Measurements from ENCODE around the gene PRCD. TPM values are rescaled to one million over a fixed set of nuclear protein-coding genes. Genes with fewer than 3 reads are reported as not detected.
"Not testable (repeated sequence)": the region's sequence is repeated elsewhere in the genome, so short reads cannot be mapped to it uniquely, and the experiment has no call there.

The PRCD gene
- total RNA-seq, 1 donor from 2014 or later: 21.4 TPM

DNA sequence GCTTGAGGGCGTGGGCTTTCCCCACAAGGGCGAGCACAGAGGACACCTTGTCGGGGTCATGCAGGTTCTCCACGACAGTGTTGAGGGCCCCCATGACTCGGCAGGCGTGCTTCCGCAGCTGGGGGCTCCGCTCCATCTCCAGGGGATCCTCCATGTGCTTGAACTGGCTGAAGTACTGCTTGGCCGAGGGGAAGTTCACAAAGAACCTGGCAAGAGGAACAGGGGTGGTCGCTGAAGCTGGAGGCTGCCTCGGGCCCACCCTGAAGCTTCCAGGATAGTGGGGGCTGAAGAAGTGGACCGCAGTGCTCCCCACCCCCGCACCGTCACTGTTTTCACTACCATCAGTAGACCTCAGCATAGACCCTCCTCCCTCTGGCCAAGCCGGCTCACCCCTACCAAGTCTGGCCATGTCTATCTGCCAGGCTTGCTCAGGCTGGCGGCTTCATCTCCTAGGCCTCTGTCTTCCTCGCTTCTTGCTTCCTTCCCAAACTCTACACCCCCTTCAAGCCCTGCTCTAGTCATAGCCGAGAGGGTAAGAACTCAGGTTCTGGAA, 8.3 kb upstream of the PRCD start:
- Histone ChIP-seq H3K4me1 (peaks cover 88% of the 10 kb centered on the region), H3K36me3 (no peaks in the 10 kb centered on the region), H3K27me3 (no peaks in the 10 kb centered on the region), H3K4me3 (no peak overlapping the region), H3K9me3 (no peaks in the 10 kb centered on the region), H3K27ac (peak overlapping the region; percentile 96)
- no peak for DNase-seq (ENCODE audit: extremely low spot score in 2 of 2)
- TF ChIP-seq POLR2AphosphoS5 (IDR thresholded peaks at IDR 0.05; ENCODE audit: insufficient read depth in 1 of 2, low read depth in 1 of 2) (no peak), POLR2A (IDR thresholded peaks at IDR 0.05) (no peak), CTCF (IDR thresholded peaks at IDR 0.05) (no peak)
- intact Hi-C loops (cut with DNase I): loop anchor here (10.0 kb wide), 1 partner anchor 183 kb away; the partner anchor contains the start of gene MXRA7

DNA sequence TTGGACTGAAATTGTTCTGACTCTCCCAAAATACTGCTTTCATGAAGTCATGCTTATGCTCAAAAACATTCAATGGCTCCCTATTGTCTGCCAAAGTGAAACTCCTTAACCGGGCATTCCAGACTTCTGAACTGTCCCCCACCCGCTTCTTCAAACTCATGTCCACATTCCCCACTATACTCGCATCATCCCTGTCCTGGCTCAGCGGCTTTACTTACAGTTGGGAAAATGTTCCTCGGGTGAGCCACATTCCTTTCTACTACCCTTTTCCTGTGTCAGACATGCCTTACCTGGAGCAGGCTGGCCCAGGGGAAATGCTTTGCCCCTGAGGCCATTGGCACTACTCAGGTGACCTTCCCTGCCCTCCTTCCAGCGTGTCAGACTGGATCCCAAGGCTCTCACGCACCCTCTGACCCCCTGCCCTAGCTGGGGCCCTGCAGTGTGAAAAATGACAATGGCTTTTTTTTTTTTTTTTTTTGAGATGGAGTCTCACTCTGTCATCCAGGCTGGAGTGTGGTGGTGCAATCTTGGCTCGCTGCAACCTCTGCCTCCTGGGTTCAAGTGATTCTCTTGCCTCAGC, 7.7 kb upstream of the PRCD start:
- H3K27ac ChIP-seq: peak overlapping the region; percentile 96
- peaks cover 87% of the 10 kb centered on the region for H3K4me1 ChIP-seq
- no peak for TF ChIP-seq POLR2A (IDR thresholded peaks at IDR 0.05)
- no peak for TF ChIP-seq CTCF (IDR thresholded peaks at IDR 0.05)
- no peak for TF ChIP-seq POLR2AphosphoS5 (IDR thresholded peaks at IDR 0.05; ENCODE audit: insufficient read depth in 1 of 2, low read depth in 1 of 2)
- no peak overlapping the region for H3K4me3 ChIP-seq
- H3K9me3 ChIP-seq: no peaks in the 10 kb centered on the region
- no peaks in the 10 kb centered on the region for H3K36me3 ChIP-seq
- no peaks in the 10 kb centered on the region for H3K27me3 ChIP-seq
- intact Hi-C loops (cut with DNase I): loop anchor here (10.0 kb wide), 1 partner anchor 183 kb away; the partner anchor contains the start of gene MXRA7
- DNase-seq (ENCODE audit: extremely low spot score in 2 of 2): no peak

DNA sequence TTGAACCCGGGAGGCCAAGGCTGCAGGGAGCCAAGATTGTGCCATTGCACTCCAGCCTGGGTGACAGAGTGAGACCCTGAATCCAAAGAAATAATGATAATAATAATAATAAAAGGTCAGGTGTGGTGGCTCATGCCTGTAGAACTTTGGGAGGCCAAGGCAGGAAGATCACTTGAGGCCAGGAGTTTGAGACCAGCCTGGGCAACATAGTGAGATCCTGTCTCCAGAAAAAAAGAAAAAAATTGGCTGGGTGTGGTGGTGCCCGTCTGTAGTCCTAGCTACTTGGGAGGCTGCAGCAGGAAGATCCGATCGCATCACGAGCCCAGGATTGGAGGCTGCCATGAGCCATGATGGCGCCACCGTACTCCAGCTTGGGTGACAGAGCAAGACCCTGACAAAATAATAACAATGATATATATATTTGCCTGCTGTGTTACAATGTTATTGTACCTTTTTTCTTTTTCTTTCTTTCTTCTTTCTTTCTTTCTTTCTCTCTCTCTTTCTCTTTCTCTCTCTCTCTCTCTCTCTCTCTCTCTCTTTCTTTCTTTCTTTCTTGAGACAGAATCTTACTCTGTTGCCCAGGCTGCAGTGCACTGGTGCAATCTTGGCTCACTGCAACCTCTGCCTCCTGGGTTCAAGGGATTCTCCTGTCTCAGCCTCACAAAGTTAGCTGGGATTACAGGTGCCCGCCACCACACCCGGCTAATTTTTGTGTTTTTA, 6.0 kb upstream of the PRCD start:
- H3K9me3 ChIP-seq; H3K36me3 ChIP-seq; H3K27ac ChIP-seq; H3K4me3 ChIP-seq; H3K27me3 ChIP-seq; DNase-seq (ENCODE audit: extremely low spot score in 2 of 2): not testable (repeated sequence)
- H3K4me1 ChIP-seq: peaks cover 81% of the 10 kb centered on the region
- intact Hi-C loops (cut with DNase I): loop anchor here (10.0 kb wide), 1 partner anchor 181 kb away; the partner anchor contains the start of gene MXRA7

DNA sequence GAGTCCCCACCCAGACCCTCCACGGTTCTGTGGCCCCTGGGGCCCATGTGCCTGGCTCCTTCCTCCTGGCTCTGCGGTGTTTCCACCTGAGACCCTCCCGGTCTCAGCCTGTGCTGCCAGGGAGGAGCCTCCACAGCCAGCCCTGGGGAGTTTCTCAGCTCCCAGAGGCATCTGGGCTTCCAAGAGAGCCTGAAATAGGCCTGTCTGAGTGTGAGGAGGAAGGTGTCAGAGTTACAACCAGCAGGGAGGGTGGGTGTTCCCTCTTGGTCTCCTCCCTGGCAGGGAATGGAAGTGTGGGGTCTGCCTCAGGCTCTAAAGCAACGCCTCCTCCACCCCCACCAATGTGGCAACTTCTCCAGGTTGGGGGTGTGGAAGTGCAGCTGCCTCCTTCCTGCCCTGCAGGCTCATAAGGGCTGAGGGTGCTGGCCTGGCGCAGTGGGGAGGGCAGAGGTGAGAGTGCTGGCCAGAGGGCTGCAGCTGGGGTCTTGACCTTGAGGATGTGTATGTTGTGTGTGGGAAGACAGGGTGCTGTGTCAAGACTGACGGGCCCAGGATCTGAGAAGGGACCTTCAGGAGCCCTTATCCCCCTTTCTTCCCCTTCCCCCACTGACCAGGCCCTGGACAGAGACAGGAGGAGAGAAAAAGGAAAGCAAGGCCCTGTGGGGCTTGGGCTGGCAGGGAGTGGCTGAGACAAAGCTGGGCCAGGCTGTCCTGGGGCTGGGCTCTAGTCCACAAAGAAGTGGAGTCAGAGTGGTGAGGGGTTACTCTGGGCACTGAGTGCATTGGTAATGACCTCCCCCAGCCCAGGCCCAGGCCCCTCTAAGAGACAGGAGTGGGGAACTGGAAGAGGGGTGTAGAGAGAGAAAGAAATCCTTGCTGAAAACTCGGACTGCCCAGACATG, 4.8 kb upstream of the PRCD start:
- TF ChIP-seq POLR2AphosphoS5 (IDR thresholded peaks at IDR 0.05; ENCODE audit: insufficient read depth in 1 of 2, low read depth in 1 of 2) (no peak), CTCF (IDR thresholded peaks at IDR 0.05) (no peak), POLR2A (IDR thresholded peaks at IDR 0.05) (no peak)
- Histone ChIP-seq H3K27ac (peak overlapping the region; percentile 88), H3K36me3 (no peaks in the 10 kb centered on the region), H3K27me3 (no peaks in the 10 kb centered on the region), H3K9me3 (no peaks in the 10 kb centered on the region), H3K4me1 (peaks cover 80% of the 10 kb centered on the region), H3K4me3 (no peak overlapping the region)
- no peak for DNase-seq (ENCODE audit: extremely low spot score in 2 of 2)
- intact Hi-C loops (cut with DNase I): loop anchor here (10.0 kb wide), 1 partner anchor 180 kb away; the partner anchor contains the start of gene MXRA7

Measured in vagina (tissue), 2 donors.